Measurements from ENCODE around the gene PRKCH.
A peak's percentile ranks its signal among the peaks of the same experiment; 100 is the strongest.

The PRKCH gene

DNA sequence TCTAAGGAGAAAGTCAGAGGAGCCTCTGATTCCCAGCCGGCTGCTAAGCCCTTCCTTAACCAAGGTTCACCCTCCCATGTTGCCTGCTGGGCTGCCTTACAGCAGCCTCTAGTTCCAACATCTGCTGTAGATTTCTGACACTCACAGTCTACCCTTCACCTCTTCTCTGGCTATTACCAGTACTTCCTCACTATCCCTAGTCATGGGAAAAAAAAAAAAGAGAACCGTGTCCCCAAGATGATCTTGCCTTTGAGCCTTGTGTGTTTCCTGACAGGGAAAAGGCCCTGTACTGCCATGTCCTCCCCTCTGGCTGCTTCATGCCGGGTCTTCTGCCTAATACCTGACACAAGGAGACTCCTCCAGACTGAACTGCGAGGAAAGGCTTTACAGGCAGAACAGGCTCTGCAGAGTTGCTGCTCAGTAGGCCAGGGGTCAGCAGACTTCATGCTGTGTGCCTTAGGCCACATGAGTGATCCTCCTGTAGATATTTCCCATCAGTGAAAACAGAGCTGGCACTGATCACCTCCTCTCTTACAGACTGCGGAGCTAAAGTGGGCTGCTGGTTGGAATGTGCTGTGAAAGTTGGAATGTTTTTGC, 46.8 kb downstream of the PRKCH start:
- DNase-seq (ENCODE audit: low spot score), result no peak

- no peak for DNase-seq (ENCODE audit: low spot score)
These were observed 47.5 kb downstream of the PRKCH start for GRCh38 chr14:61368781-61369453.

DNA sequence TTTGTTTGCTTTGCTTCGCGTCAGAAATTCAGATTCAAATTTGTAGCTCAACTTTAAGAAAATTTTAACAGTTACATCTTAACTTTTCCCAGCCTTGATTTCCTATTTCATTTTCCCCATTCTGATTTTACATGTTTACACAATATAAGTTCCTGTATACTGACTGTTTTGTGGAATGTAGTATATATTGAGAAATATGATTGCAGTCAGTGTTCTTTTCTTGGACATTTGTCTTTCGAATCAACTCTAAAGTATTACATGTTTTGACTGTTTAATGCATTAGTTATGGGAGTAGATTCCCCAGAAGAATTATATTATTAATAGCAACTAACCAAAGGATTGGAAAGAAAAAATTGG, 48.1 kb downstream of the PRKCH start:
- no peak for DNase-seq (ENCODE audit: low spot score)

DNA sequence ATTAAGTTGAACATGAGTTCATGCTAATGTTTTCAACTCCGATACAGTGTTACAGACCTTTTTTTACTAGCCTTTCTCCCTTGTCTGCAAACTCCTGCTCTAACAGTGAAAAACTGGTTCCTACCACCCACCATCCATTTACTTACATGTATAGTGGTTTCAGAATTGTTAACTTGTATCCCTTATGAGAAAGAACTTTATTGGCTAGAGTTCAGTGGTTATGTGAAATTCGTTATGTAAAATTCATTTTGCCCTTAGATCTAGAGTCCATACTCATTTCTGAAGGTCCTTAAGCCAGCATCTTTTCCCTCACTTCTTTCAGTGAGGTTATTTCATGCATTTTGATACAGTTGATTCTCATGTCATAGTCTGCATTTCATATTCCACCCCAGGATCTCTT, 51.0 kb downstream of the PRKCH start:
- DNase-seq (ENCODE audit: low spot score), result no peak

- no peak for DNase-seq (ENCODE audit: low spot score)
These were observed 51.6 kb downstream of the PRKCH start for GRCh38 chr14:61372842-61373555.

DNA sequence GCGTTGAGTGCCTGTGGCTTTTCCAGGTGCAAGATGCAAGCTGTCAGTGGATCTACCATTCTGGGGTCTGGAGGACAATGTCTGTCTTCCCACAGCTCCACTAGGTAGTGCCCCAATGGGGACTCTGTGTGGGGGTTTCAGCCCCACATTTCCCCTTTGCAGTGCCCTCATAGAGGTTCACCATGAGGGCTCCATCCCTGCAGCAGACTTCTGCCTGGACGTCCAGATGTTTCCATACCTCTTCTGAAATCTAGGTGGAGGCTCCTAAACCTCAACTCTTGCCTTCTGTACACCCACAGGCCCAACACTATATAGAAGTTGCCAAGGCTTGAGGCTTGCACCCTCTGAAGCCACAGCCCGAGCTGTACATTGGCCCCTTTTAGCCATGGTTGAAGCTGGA, 52.9 kb downstream of the PRKCH start:
- DNase-seq (ENCODE audit: low spot score), result no peak

DNA sequence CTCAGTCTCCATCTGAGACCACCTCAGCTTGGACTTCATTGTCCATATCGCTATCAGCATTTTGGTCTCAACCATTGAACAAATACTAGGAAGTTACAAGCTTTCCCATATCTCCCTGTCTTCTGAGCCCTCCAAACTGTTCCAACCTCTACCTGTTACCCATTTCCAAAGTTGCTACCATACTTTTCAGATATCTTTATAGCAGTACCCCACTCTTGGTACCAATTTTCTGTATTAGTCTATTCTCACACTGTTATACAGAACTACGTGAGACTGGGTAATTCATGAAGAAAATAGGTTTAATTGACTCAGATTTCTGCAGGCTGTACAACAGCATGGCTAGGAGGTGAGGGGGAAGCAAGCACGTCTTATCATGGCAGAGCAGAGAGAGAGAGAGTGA, 53.8 kb downstream of the PRKCH start:
- DNase-seq (ENCODE audit: low spot score), result no peak

- no peak for DNase-seq (ENCODE audit: low spot score)
These were observed 54.9 kb downstream of the PRKCH start for GRCh38 chr14:61376314-61376713.

GRCh38 chr14:61377749-61378148, 56.4 kb downstream of the PRKCH start:
- no peak for DNase-seq (ENCODE audit: low spot score)

- no peak for DNase-seq (ENCODE audit: low spot score)
These were observed 58.3 kb downstream of the PRKCH start for GRCh38 chr14:61379639-61380184.

GRCh38 chr14:61380984-61381383, 59.6 kb downstream of the PRKCH start:
- DNase-seq (ENCODE audit: low spot score), result no peak

DNA sequence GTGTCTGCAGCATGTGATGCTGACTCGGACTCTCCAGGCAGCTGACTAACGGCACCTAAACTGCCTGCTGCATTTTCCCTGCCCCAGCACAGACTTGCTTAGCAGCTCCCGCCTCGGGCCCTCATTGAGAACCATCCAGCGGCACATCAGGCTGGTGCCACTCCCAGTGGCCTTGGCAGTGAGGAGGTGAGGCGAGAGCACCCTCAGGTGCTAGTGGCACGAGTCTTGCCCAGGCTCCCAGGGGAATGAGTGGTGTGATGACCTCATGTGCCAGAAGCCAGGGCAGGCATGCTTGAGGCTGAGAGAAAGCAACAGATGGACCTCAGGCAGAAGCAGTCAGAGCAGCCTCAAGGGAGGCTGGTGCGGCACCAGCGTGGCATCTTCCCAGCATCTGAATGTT, 60.2 kb downstream of the PRKCH start:
- no peak for DNase-seq (ENCODE audit: low spot score)

GRCh38 chr14:61382842-61383241, 61.5 kb downstream of the PRKCH start:
- DNase-seq (ENCODE audit: low spot score), result no peak

DNA sequence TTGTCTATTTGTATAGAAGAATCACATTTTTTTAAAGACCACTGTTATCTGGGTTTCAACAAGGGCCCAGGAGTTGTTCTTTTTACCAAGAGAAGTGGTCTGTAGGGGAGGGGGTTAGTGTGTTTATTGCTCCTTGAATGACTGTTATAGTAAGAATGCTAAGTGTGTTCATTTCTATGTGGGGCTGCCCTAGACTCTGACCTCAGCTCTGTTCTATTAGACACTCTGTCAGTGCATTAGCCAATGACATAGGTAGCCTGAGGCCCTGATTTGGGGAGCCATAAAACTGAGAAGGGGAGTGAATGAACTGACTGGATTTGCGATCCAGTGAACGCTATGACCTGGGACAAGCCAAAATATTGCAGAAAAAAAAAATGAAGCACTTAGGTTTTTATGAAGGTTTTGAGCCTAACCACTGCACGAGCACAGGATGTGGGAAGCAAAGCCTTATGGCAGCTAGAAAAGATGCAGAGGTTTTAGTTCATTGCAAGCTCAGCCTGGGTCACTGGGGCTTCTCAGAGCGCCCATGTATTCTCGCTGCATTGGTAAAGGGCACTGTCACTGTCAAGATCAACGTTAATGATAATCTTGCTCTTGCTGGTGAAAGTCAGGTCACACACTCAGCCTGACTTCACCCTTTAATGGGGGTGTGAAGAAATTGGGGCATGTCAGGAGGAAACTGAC, 63.8 kb downstream of the PRKCH start:
- no peak for DNase-seq (ENCODE audit: low spot score)

DNA sequence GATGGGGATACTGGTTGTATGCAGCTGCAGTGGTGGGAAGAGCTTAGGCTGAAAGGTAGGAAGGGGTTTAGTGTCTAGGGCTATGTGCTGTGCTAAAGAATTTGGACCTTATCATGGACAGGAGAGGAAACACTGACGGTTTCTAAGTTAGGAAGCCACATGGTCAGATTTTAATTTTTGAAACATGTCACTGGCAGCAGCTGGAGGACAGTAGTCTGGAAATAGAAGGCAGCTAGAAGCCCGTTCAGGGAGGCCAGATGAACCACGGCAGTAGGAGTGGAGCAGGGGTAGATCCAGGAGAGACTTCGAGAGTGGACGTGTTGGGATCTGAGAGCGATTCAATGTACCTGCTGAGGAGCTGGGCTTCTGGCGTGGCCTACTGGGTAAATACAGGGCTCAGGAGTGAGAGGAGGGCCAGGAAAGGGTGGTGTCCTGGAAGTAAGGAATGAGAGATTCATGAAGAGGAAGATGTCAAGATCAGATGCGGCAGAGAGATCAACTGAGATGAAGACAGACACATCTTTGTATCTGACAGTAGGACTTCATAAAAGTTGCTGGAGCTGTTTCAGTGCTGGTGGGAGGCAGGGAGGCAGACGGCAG, 64.9 kb downstream of the PRKCH start:
- no peak for DNase-seq (ENCODE audit: low spot score)

DNA sequence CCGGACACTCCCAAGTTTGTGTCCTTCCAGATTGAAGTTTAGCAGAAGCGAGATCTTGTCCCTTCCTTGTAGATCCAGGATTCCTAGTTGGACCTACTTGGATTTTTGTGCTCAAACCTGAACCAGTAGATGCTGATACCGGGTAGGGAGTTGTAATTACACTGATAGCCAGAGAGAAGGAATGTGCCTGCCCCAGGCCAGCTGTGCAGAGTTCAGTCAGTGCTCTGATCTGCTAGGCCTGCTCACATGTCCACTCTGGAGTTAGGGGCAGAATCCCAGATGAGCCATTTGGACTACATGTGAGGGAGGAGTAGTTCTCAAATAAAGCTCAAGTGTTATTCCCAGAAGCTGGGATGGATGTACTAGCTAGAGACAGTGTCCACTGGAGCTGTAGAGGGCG, 65.7 kb downstream of the PRKCH start:
- no peak for DNase-seq (ENCODE audit: low spot score)

DNA sequence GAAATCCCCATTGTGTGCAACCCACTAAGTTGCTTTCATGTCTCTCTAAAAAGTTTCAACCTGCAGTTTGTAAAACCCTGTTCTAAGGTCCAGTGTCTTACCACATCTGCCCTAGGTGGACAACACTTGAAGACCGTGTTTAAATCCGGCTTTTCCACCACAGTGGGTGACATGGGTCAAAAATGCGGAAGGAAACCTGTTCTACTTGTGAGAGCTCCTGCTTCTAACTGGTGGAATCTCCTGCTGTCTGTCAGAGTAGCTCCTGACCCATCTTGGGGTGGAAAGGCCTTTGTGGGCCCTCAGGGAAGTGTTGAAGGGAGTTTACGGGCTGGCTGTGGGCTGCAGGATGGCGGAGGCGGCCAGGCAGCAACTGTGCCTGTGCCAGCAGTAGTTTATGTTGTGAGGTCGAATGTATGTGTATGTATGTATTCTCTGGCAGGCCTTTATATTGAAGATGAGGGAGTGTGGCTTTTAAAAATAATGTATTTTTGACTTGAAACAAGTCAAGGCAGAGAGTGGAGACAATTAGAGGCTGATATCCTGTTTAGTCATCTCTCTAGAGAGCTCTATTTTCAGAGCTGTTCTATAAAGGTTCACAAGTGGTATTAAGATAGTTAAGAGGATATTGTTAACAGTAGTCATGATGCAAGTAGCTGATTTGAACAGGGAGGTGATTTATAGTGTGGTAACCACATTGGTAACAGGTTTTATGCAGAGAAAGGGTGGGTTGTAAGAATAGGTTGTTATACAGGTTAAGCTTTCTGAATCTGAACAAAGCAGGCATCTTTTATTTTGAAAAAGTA, 67.0 kb downstream of the PRKCH start:
- peak; percentile 31 for DNase-seq (ENCODE audit: low spot score)

- DNase-seq (ENCODE audit: low spot score), result no peak
These were observed 67.7 kb downstream of the PRKCH start for GRCh38 chr14:61388976-61389576.

- DNase-seq (ENCODE audit: low spot score), result no peak
These were observed 69.7 kb downstream of the PRKCH start for GRCh38 chr14:61391119-61391518.

DNA sequence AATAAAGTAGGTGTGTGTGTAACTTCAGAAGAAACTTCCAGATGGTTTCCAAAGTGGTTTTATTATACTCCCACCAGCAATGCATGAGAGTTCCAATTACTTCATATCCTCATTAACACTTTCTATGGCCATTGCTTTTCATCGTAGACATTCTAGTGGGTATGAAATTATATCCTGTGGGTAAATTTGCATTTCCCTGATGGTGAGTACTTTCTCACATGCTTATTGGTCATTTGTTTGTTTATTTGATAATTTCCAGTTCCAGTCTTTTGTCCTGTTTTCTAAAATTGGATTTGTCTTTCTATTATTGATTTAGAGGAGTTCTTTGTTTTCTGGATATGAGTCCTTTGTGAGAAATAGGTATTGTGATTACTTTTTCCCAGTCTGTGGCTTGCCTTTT, 70.9 kb downstream of the PRKCH start:
- no peak for DNase-seq (ENCODE audit: low spot score)

DNA sequence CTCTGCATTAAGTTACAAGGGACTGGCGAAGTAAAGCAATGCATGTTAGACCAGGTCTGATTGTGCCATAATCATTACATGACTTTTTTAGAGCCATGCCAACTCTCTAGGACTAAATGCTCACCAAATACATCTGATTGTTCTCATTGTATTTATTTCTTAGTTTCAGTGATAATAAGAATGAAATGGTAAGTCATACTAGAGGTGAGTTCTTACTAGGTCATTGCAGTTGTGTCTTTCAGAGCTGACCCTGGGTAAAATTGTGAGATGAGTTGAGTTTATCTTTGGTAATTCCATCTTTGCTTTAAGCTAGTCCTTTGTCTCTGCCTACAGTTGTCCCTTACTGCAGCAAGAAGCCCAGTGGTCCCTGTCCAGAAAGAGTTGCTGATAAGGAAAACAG, 73.2 kb downstream of the PRKCH start:
- no peak for DNase-seq (ENCODE audit: low spot score)

Data from GM03348 (cell line).